HG03135 (cell line): ENCODE data around the gene PDCD7.

Experiments used
- ATAC-seq: cut with Tn5 transposase; IDR thresholded peaks from one replicate; pipeline ENCODE4 v1.9.1; 2021; ENCODE audit warnings: mild to moderate bottlenecking, moderate library complexity; ENCODE audit not compliant: unreplicated experiment

The PDCD7 gene

GRCh38 chr15:65092911-65093792 lies 40.5 kb downstream of the PDCD7 start:
- no peak for ATAC-seq

GRCh38 chr15:65091946-65092770 lies 41.5 kb downstream of the PDCD7 start:
- ATAC-seq = no peak

GRCh38 chr15:65089206-65089824 lies 44.3 kb downstream of the PDCD7 start:
- ATAC-seq = no peak

- ATAC-seq = no peak
Measured at GRCh38 chr15:65088643-65089021, 45.0 kb downstream of the PDCD7 start.

GRCh38 chr15:65087873-65088642 lies 45.5 kb downstream of the PDCD7 start:
- ATAC-seq = no peak

- ATAC-seq = no peak
Measured at GRCh38 chr15:65087411-65087810, 46.2 kb downstream of the PDCD7 start.

GRCh38 chr15:65086680-65087111 lies 46.9 kb downstream of the PDCD7 start:
- no peak for ATAC-seq

GRCh38 chr15:65085990-65086679 lies 47.5 kb downstream of the PDCD7 start:
- ATAC-seq = no peak

- no peak for ATAC-seq
Measured at GRCh38 chr15:65085207-65085753, 48.3 kb downstream of the PDCD7 start.

- ATAC-seq = no peak
Measured at GRCh38 chr15:65084500-65085206, 49.0 kb downstream of the PDCD7 start.

- ATAC-seq = no peak
Measured at GRCh38 chr15:65083262-65083701, 50.3 kb downstream of the PDCD7 start.

- no peak for ATAC-seq
Measured at GRCh38 chr15:65082303-65082953, 51.2 kb downstream of the PDCD7 start.

- no peak for ATAC-seq
Measured at GRCh38 chr15:65081758-65082157, 51.9 kb downstream of the PDCD7 start.

GRCh38 chr15:65081270-65081669 lies 52.3 kb downstream of the PDCD7 start:
- ATAC-seq = no peak

- ATAC-seq = no peak
Measured at GRCh38 chr15:65079580-65079979, 54.0 kb downstream of the PDCD7 start.

- ATAC-seq = no peak
Measured at GRCh38 chr15:65077981-65078352, 55.6 kb downstream of the PDCD7 start.

- ATAC-seq = no peak
Measured at GRCh38 chr15:65077291-65077980, 56.2 kb downstream of the PDCD7 start.
